KMS-11 (cell line): ENCODE data around the gene TPD52L2.
"Not testable (repeated sequence)": the region's sequence is repeated elsewhere in the genome, so short reads cannot be mapped to it uniquely, and the experiment has no call there.

ENCODE experiments used
- H2AFZ ChIP-seq: fragments of 200-600 bp; sonication (generic); 2 replicates; pipeline ENCODE4 v1.6.1; 2016; ENCODE audit warnings: antibody characterized with exemption, mixed run types, low read depth
- H3K27ac ChIP-seq: fragments of 200-600 bp; sonication (generic); 2 replicates; pipeline ENCODE4 v1.6.1; 2016; ENCODE audit warnings: mild to moderate bottlenecking, mixed run types
- H3K27me3 ChIP-seq: fragments of 200-600 bp; sonication (generic); 2 replicates; pipeline ENCODE4 v1.6.1; 2017; ENCODE audit warnings: mild to moderate bottlenecking, low read depth, mixed run types, moderate library complexity; ENCODE audit not compliant: insufficient read depth
- H3K36me3 ChIP-seq: fragments of 200-600 bp; sonication (generic); 2 replicates; pipeline ENCODE4 v1.6.1; 2017; ENCODE audit warnings: mild to moderate bottlenecking, mixed run types; ENCODE audit not compliant: insufficient read depth
- H3K4me1 ChIP-seq: fragments of 200-600 bp; sonication (generic); 2 replicates; pipeline ENCODE4 v1.6.1; 2016; ENCODE audit warnings: mild to moderate bottlenecking, low read depth, mixed run types; ENCODE audit not compliant: poor library complexity, severe bottlenecking
- H3K4me2 ChIP-seq: fragments of 200-600 bp; sonication (generic); 2 replicates; pipeline ENCODE4 v1.7.0; 2016; ENCODE audit warnings: mild to moderate bottlenecking, mixed run types
- H3K4me3 ChIP-seq: fragments of 200-600 bp; sonication (generic); IDR thresholded peaks from 2 replicates; pipeline ENCODE4 v1.6.1; 2017; ENCODE audit warnings: low read depth, low read length, mixed read lengths; ENCODE audit not compliant: insufficient read depth
- H3K79me2 ChIP-seq: fragments of 200-600 bp; sonication (generic); 2 replicates; pipeline ENCODE4 v1.6.1; 2016; ENCODE audit warnings: low read depth, mixed run types; ENCODE audit not compliant: insufficient read depth
- H3K9ac ChIP-seq: fragments of 200-600 bp; sonication (generic); 2 replicates; pipeline ENCODE4 v1.6.1; 2016; ENCODE audit warnings: mild to moderate bottlenecking, mixed run types
- H4K20me1 ChIP-seq: fragments of 200-600 bp; sonication (generic); 2 replicates; pipeline ENCODE4 v1.6.1; 2016; ENCODE audit warnings: mild to moderate bottlenecking, mixed run types; ENCODE audit not compliant: insufficient read depth
- TF ChIP-seq, protein P1 (sequence below): fragments of 200-600 bp; sonication (generic); conservative IDR thresholded peaks from 2 replicates; pipeline ENCODE4 v1.6.1; 2017; ENCODE audit warnings: low read depth, mild to moderate bottlenecking, antibody characterized with exemption, low read length, moderate library complexity, mixed read lengths

The TPD52L2 gene

DNA sequence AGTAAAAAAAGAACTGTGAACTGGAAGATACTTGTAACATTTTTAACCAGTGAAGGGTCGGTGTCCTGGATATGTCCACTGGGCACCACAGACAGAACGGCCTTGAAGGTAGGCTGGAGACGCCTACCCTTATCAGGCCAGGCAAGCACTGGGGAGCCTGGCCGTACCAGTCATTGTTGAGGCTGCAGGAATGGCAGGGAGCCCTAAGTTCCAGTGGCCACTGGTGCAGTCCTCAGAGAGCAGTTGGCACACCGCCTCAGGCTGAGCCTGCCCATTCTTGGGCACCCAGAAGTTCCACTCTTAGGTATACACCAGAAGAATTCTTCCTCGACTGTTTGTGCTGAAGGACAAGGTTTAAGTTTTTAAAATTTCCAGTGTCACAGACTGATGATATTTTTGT, 50.4 kb downstream of the TPD52L2 start:
- Histone ChIP-seq H3K9ac (no peak overlapping the region), H3K4me1 (no peaks in the 10 kb centered on the region), H3K36me3 (no peaks in the 10 kb centered on the region), H3K4me3 (no peak overlapping the region), H2AFZ (no peak overlapping the region), H3K4me2 (no peak overlapping the region), H3K27ac (no peak overlapping the region), H3K27me3 (no peaks in the 10 kb centered on the region), H4K20me1 (no peaks in the 10 kb centered on the region; the same call in 1 of the 2 replicates), H3K79me2 (peaks cover 31% of the 10 kb centered on the region; the same call in 1 of the 2 replicates)
- TF ChIP-seq, protein P1, sequence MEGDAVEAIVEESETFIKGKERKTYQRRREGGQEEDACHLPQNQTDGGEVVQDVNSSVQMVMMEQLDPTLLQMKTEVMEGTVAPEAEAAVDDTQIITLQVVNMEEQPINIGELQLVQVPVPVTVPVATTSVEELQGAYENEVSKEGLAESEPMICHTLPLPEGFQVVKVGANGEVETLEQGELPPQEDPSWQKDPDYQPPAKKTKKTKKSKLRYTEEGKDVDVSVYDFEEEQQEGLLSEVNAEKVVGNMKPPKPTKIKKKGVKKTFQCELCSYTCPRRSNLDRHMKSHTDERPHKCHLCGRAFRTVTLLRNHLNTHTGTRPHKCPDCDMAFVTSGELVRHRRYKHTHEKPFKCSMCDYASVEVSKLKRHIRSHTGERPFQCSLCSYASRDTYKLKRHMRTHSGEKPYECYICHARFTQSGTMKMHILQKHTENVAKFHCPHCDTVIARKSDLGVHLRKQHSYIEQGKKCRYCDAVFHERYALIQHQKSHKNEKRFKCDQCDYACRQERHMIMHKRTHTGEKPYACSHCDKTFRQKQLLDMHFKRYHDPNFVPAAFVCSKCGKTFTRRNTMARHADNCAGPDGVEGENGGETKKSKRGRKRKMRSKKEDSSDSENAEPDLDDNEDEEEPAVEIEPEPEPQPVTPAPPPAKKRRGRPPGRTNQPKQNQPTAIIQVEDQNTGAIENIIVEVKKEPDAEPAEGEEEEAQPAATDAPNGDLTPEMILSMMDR, result no peak

DNA sequence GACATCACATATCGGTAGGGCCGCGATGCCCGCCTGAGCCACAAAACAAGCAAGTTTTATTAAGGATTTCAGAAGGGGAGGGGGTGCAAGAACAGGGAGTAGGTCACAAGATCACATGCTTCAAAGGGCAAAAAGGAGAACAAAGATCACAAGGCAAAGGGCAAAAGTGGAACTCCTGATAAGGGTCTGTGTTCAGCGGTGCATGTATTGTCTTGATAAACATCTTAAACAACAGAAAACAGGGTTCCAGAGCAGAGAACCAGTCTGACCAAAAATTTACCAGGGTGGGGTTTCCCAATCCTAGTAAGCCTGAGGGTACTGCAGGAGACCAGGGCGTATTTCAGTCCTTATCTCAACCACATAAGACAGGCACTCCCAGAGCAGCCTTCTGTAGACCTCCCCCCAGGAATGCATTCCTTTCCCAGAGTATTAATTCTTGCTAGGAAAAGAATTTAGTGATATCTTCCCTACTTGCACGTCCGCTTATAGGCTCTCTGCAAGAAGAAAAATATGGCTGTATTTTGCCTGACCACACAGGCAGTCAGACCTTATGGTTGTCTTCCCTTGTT, 51.4 kb downstream of the TPD52L2 start:
- H3K4me1 ChIP-seq, H3K36me3 ChIP-seq, H2AFZ ChIP-seq, H3K27me3 ChIP-seq, H4K20me1 ChIP-seq, H3K9ac ChIP-seq, H3K4me3 ChIP-seq, H3K27ac ChIP-seq, H3K4me2 ChIP-seq: not testable (repeated sequence)
- H3K79me2 ChIP-seq, result peaks cover 31% of the 10 kb centered on the region; the same call in 1 of the 2 replicates

DNA sequence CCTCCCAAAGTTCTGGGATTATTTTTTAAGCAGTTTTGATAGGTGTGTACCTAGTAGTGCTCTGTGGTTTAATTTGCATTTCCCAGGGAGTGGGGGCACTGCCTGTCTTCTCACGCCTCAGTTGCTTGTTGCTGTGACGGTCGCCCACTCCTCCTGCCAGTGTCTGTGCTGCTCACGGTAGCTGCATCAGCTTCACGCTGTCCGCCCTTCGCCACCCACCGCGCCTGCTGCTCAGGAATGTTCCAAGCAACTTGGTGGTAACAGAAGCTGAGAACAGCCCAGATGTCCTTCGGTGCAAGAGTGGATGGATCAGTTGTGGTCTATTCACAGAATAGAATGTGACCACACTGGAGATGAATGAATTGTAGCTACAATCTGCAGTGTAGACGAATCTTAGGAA, 52.7 kb downstream of the TPD52L2 start:
- Histone ChIP-seq H3K27ac (no peak overlapping the region), H3K36me3 (no peaks in the 10 kb centered on the region), H2AFZ (no peak overlapping the region), H3K4me1 (no peaks in the 10 kb centered on the region), H3K79me2 (peaks cover 20% of the 10 kb centered on the region; the same call in 1 of the 2 replicates), H4K20me1 (no peaks in the 10 kb centered on the region), H3K4me3 (no peak overlapping the region), H3K27me3 (no peaks in the 10 kb centered on the region), H3K4me2 (no peak overlapping the region), H3K9ac (no peak overlapping the region)
- TF ChIP-seq, protein P1, result no peak

DNA sequence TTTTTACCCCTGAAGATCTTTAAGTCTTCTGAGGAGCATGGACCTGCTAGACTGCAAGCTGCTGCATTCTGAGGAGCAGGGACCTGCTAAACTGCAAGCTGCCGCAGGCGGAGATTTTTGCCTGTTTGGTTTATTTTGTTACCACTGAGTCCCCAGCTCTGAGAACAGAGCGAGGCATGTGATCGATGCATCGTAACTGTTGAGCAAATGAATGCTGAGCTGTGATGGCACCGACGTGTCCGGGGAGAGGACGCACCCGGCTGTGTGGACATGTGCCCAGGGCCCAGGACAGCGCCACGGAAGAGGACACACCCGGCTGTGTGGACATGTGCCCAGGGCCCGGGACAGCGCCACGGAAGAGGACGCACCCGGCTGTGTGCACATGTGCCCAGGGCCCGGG, 54.1 kb downstream of the TPD52L2 start:
- peaks cover 8% of the 10 kb centered on the region; the same call in 1 of the 2 replicates for H3K79me2 ChIP-seq
- H3K4me1 ChIP-seq, result no peaks in the 10 kb centered on the region
- no peak overlapping the region for H3K4me3 ChIP-seq
- no peak overlapping the region for H3K9ac ChIP-seq
- TF ChIP-seq, protein P1, result no peak
- H3K27ac ChIP-seq, result no peak overlapping the region
- H3K4me2 ChIP-seq, result no peak overlapping the region
- H2AFZ ChIP-seq, result no peak overlapping the region
- no peaks in the 10 kb centered on the region for H3K27me3 ChIP-seq
- no peaks in the 10 kb centered on the region for H3K36me3 ChIP-seq
- no peaks in the 10 kb centered on the region for H4K20me1 ChIP-seq

DNA sequence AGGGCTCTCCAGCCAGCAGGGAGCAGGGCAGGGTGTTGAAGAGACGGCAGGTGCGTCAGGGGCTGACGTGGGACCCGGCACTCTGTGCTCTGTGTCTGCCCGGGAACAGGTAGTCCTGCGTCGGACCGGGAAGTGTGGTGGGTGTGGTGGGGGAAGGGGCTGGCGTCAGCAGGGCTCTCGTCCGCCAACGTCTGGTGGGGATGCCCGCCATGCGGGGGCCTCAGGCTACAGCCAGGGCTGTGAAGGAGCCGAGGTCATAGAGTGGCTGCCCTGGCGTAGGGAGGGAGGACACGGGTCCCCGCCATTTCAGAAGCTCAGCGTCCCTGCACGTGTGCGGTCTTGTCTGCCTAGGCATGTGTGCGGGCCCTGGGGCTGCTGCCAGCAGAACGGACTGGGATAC, 55.2 kb downstream of the TPD52L2 start:
- Histone ChIP-seq H3K36me3 (no peaks in the 10 kb centered on the region), H3K27me3 (no peaks in the 10 kb centered on the region), H4K20me1 (no peaks in the 10 kb centered on the region), H3K9ac (no peak overlapping the region), H3K4me2 (no peak overlapping the region), H2AFZ (no peak overlapping the region), H3K4me1 (no peaks in the 10 kb centered on the region), H3K27ac (no peak overlapping the region), H3K79me2 (0 out of 2 replicates have a peak, but pooled peaks cover under 1% of the 10 kb centered on the region), H3K4me3 (no peak overlapping the region)
- TF ChIP-seq, protein P1, result no peak
